HG03039 (cell line): ENCODE results near the gene AP5S1.
A peak's percentile ranks its signal among the peaks of the same experiment; 100 is the strongest.
"Not testable (repeated sequence)": the region's sequence is repeated elsewhere in the genome, so short reads cannot be mapped to it uniquely, and the experiment has no call there.

Experiments used
- ATAC-seq: cut with Tn5 transposase; IDR thresholded peaks from one replicate; pipeline ENCODE4 v1.9.1; 2021; ENCODE audit warnings: mild to moderate bottlenecking, moderate library complexity; ENCODE audit not compliant: unreplicated experiment

AP5S1 gene

DNA sequence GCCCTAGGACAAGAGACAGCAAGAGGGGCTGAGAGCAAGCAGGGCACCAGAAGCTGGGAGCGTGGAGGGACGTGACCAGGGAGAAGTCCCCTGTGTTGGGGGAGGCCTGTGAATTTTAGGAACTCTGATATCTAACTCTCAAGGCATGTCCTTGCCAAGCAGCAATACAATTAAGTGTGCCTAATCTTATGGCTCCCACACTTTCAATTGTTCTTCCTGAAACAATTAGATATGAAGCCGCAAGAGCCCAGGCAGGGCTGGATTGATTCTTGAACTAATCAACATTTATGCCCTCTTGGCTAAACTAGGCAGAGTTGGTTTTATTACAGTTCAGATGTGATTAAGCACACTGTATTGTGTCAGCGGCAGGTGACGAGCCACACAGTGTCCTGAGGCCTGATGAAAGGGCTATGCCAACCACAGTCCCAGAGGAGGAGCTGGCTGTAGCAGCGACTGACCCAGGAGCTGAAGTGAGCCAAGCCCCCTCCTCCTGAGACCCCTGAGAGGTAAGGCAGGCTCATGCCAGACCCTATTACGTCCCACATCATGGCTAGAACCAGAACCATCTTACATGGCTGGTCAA, 22.1 kb downstream of the AP5S1 start:
- ATAC-seq = no peak

DNA sequence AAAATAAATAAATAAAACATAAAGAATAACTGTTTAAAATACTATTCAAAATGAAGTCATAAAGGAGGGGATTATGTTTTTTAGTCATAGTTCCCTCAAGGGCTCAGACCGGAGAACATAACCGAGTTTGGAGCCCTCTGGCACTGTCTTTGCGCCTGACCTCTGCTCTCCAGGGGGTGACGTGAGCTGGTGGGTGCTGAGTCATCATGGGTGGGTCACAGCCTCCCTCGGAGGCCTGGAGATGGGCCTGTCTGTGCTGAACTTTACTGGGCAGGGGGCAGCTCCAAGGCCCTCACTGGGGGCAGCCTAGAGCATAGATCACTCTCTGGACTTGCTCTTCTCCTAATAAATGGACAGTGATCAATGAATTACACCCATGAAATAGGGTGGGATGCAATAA, 23.1 kb downstream of the AP5S1 start:
- ATAC-seq = no peak

DNA sequence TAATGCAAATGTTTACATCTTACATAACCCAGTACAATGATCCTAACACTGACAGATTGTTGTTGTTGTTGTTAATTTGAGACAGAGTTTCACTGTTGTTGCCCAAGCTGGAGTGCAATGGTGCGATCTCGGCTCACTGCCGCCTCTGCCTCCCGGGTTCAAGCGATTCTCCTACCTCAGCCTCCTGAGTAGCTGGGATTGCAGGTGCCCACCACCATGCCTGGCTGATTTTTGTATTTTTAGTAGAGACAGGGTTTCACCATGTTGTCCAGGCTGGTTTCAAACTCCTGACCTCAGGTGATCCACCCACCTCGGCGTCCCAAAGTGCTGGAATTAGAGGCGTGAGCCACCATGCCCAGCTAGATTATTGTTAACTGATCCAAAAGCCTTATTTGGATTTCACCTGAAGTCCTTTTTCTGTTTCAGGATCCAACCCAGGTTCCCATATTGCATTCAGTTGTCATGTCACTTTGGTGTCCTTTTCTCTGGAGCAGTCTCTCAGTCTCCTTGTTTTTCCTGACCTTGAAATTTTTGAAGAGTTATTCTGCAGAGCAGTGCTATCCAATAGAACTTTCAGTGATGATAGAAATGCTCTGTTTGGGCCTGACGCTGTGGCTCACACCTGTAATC, 23.8 kb downstream of the AP5S1 start:
- ATAC-seq = not testable (repeated sequence)

DNA sequence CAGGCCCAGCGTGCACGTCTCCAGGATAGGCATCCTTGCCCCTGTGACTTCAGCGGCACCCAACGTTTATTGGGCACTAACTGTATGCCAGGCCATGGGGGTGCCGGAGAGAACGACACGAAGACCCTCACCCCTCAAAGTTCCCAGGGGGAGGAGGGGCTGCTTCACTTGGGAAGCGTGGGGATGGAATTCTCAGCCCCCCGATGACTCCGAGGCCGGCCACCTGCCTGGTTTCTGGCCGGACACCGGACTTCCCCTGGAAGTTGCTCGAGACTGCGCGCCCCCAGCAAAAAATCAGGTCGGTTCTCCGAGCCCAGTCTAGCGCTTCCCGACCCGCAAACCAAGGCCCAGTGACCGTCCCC, 26.0 kb downstream of the AP5S1 start:
- ATAC-seq = no peak

DNA sequence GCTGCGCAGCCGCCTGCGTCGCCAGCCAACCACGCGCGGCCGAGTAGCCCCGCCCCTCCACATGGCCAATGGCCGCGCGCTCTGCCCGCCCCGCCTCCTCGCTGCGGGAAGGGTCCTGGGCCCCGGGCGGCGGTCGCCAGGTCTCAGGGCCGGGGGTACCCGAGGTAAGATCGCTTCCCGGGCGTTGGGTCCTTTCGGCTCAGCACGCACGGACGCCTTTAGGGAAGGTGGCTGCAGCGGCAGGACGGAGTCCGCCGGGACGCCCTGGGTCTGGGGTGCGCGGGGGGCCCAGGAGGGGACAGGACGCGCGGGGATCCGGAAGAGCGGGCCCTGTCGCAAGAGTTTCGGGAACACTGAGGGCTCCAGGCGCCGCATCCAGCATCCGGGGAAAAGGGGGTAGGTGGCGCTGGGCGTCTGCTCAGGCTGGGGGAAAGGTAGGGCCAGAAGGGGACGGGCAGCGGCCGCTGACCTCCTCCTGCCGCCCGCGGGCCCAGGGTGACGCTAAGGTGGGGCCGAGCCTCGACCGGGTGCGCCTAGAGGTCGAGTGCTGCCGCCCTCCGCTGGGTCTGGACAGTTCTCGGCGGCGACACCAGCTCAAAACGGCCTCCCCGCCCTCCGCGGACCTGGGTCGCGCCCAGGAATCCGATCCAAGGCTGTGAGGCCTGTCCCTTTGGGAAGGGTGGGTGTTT, 26.5 kb downstream of the AP5S1 start, which contains the start of gene MAVS:
Gene MAVS (plus strand): TSS at position 95 of the 689 bp plus-strand sequence. CDS start 7,791 bp downstream, outside the sequence.
- ATAC-seq = peak; percentile 79

DNA sequence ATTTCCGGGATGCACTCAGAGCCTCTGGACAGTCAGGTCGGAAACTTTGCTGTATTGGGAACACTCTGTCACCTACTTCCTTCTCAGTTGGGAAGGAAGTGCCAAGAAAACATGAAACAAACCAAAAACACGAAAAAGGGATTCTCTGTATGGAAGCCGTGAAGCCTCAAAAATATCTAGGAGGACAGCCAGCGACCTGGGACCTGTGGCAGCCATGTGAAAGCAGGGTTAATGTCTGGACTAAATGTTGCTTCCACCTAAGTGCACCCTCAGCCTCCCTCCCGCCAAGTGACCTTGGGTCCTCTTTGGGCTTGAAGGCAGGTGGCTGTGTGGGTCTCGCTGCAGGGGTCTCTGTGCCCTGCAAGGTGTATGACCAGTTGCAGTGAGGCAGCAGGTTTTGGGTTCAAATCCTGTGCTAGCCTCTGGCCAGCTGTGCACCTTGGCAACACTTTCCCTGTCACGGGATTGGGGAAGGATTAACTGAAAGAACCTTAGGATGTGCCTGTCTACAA, 27.1 kb downstream of the AP5S1 start:
- ATAC-seq = no peak

DNA sequence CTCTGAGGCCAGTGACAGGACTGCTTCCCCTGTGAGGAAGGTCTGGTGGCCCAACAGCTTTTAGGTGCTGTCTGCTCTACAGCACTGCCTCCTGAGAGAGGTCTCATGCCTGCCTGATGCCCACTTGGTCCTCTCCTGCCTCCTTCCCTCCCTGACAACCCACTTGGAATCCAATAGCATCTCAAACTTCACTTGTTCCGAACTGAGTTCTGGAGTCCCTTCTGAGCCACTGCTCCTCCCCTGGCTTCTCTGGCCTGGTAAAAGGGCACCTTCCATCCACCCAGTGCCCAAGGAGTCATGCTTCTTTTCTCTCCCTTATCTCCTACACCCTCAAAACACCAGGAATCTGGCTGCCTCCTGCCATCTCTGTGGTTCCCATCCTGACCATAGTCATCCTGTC, 28.2 kb downstream of the AP5S1 start:
- ATAC-seq = no peak

DNA sequence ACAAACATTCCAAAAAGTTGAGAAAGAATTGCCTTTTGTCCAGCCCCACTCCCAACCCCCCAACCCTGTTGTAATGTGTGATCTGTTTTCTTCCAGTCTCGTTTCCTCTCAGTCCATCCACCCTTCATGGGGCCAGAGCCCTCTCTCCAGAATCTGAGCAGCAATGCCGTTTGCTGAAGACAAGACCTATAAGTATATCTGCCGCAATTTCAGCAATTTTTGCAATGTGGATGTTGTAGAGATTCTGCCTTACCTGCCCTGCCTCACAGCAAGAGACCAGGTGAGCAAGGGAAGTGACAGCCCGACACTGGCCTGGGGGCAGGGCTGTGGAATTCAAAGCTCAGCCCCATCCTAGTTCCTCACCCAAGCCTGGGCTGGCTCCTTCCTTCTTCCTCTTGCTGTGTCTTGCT, 34.1 kb downstream of the AP5S1 start:
- ATAC-seq = no peak

DNA sequence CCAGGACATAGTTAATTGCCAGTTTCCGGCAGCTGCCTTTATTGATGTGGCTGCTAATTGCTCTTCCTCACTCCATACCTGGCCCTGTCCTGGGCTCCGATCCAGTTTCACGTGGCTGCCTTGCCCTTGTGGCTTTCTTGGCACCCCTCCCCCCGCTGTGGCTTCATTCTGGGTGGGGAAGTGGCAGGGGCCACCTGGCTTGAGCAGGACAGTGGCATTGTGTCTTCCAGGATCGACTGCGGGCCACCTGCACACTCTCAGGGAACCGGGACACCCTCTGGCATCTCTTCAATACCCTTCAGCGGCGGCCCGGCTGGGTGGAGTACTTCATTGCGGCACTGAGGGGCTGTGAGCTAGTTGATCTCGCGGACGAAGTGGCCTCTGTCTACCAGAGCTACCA, 37.1 kb downstream of the AP5S1 start:
- ATAC-seq = no peak

DNA sequence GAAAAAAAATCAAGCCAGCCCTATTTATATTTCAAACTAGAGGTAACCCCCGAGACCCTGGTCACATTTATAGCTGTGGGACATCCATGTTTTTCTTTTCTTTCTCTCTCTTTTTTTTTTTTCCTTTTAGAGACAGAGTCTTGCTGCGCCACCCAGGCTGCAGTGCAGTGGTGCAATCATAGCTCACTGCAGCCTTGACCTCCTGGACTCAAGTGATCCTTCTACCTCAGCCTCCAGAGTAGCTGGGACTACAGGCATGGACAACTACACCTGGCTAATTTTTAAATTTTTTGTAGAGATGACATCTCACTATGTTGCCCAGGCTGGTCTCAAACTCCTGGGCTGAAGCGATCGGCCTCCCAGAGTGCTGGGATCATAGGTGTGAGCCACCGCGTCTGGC, 38.3 kb downstream of the AP5S1 start:
- no peak for ATAC-seq

DNA sequence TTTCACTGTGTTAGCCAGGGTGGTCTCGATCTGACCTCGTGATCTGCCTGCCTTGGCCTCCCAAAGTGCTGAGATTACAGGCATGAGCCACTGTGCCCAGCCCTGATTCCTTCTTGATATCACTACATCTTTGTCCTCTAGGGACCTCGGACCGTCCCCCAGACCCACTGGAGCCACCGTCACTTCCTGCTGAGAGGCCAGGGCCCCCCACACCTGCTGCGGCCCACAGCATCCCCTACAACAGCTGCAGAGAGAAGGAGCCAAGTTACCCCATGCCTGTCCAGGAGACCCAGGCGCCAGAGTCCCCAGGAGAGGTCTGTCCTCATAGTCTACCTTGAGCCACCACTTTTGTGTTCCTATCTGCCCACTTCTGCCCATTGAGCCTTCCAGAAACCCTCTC, 40.8 kb downstream of the AP5S1 start:
- ATAC-seq = no peak

DNA sequence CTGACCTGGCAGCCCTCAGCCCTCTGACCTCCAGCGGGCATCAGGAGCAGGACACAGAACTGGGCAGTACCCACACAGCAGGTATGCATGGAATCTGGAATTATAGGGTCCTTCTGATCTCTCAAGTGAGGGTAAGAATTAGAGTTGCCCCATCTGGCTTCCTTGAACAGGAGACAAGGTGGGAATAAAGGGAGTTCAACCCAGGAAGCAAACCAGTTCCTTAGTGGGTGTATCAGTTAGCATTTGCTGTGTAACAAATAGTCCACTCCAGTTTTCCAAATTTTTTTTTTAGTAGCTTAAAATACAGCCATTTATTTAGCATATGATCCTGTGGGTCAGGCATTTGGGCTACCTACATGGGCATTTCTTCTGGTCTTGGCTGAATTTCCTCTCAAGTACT, 42.0 kb downstream of the AP5S1 start:
- no peak for ATAC-seq

DNA sequence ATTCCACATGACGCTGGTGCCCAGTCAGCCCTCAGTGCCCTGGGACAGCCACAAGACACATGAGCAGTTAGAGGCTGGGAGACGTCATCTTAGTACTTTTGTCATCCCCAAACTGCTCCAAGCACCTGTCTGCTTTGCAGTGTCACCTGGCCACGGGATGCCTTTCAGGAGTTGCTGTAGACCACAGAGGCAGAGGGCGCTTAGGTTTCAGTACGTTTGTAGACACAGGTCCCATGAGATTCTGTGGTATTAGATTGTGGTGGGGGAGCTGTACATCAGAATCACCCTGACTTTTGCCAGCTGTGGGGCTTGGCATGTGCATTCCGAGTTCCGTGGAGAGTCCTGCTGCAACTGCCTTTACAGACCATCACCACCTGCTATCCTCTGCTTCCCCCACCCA, 43.0 kb downstream of the AP5S1 start:
- ATAC-seq = no peak

DNA sequence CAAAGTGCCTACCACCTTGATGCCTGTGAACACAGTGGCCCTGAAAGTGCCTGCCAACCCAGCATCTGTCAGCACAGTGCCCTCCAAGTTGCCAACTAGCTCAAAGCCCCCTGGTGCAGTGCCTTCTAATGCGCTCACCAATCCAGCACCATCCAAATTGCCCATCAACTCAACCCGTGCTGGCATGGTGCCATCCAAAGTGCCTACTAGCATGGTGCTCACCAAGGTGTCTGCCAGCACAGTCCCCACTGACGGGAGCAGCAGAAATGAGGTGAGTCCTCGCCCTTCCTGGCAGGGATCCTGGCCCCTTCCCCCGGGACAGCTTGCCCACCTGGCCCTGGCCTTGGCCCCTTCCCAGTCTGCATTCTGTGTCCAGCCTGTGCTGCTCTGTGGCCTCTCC, 44.2 kb downstream of the AP5S1 start:
- no peak for ATAC-seq

DNA sequence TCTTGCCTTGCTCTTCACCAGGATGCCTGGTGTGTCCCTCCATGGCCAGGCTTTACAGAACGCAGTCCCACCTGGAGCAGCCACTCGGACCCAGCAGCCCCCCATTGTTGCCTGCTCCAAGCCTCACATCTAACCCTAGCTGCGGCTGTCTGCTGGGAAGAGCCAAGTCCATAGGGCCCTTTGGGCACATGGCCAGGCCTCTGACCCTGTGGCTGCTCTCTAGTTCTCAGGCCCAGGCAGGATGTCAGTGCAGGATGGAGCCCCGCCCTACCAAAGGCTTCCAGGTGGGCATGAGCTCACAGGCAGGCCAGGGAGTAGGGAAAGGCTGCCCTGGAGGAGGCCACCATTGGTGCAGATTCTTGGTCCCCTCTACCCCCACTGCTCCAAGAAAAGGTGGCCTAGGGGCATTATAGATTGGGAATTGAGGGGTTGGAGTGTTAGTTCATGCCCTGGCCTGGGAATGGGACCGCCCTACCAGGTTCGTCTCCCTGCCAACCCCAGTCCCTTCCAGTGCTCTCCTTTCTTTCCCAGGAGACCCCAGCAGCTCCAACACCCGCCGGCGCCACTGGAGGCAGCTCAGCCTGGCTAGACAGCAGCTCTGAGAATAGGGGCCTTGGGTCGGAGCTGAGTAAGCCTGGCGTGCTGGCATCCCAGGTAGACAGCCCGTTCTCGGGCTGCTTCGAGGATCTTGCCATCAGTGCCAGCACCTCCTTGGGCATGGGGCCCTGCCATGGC, 45.0 kb downstream of the AP5S1 start:
- no peak for ATAC-seq

DNA sequence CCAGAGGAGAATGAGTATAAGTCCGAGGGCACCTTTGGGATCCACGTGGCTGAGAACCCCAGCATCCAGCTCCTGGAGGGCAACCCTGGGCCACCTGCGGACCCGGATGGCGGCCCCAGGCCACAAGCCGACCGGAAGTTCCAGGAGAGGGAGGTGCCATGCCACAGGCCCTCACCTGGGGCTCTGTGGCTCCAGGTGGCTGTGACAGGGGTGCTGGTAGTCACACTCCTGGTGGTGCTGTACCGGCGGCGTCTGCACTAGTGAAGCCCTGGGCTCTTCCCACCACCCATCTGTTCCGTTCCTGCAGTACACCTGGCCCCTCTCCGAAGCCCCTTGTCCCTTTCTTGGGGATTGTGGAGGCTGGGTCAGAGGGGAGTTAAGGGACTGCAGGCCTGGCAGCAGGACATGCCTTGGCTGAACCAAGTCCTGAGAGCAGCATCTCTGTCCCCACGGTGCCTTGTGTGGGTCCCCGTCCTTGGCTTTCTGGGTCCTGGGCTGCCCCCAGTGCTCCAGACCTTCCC, 45.6 kb downstream of the AP5S1 start:
- ATAC-seq = no peak

DNA sequence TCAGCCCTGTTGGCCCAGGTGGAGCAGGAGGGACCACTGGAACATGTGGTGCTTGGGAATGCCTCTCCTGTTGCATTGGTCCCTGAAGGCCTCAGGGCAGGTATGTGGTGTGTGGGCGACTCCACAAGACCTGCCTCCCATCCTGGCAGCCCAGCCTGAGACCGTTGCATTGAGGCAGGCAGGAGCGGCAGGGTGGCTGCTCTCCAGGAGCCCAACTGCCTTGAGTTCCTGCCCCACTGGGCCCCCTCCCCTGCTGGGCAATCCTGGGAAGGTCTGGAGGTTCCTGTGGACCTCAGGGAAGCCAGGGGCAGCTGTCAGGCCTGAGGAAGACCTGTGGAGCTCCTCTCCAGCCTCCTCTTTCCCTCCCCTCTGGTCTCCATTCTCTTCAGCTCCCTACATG, 46.1 kb downstream of the AP5S1 start:
- no peak for ATAC-seq

DNA sequence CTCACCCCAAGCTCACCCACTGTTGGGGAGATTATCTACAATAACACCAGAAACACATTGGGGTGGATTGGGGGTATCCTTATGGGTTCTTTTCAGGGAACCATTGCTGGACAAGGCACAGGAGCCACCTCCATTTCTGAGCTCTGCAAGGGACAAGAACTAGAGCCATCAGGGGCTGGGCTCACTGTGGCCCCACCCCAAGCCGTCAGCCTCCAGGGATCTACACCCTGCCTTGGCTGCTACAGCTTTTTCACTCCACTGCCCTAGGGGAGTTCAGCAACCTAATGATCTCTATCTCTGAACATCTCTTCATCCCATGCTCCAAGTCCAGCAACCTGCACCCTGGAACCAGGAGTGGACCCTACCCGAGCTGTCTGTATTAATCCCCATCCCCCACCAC, 47.5 kb downstream of the AP5S1 start:
- no peak for ATAC-seq

DNA sequence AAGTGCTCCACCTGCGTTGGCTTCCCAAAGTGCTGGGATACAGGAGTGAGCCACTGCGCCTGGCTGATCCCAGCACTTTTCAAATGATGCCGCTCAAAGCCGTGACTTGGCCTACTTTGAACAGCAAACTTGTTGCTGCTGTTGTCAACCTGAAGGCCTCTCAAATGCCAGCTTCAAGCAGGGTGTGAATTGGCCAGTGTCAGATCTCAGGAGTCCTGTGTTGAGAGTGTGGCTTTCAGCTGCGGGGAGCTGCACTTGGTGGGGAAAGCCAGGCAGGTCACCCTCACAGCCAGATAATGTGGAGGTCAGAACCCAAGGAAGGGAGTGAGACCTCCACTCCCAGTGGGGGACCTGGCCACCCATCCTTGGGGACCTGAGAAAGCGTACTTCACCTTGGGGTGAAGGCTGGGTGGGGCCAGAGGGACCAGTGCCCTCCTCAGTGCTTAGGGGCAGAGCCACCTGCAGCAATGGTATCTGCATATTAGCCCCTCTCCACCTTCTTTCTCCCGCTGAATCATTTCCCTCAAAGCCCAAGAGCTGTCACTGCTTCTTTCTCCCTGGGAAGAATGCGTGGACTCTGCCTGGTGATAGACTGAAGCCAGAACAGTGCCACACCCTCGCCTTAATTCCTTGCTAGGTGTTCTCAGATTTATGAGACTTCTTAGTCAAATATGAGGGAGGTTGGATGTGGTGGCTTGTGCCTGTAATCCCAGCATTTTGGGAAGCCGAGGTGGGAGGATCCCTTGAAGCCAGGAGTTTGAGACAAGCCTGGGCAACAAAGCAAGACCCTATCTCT, 49.7 kb downstream of the AP5S1 start:
- no peak for ATAC-seq

DNA sequence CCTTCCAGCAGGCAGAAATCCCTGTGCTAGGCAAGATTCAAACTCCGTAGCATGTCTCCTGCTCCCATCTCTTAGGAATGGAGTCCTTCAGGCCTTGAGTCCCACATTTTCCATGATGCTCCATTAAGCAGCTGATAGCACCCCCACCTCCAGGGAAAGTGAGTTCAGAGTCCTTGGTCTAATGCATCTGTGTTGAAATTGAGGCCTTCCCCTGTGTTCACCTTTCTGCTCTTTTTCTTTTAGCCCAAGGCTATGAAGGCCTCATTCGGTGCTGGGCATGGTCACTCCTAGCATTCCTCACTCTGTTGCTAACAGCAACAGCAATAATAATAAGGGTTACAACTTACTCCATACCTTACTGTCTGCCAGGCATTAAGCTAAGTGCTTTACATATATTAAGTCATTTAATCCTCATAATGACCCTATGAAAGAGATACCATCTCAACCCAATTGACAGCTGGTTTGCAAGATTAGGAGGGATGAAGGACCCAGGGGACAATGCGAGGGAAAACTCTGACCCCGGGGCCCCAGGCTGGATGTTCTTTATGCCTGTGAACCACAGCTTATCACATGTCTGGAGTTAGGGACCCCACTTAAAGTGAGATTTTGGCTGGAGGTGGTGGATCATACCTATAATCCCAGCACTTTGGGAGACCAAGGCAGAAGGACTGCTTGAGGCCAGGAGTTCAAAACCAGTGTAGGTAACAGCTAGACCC, 51.4 kb downstream of the AP5S1 start:
- no peak for ATAC-seq
